NCI-H1930 (cell line): ENCODE data around the gene ZFHX3.

Experiments
- DNase-seq, 2 experiments: peaks; one replicate each; lab custom pipeline; 2025; lab: John Stamatoyannopoulos, UW

The ZFHX3 gene

DNA sequence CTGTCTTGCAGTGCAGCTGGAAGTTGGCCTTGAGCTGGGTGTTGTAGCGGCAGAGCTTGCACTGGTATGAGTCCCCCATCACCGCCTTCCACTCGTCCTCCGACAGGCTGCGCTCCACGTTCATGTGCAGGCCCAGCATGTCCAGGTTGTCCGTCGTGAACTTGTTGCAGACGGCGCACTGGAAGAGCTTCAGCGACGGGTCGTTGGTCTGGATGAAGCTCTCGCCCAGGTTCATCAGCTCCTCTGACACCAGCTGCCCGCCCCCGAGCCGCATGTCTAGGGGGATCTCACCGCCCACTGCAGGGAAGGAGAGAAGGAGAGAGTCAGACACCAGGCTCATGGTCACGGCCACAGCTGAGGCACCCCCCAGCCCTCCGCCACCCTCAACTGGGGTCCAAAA, 97.3 kb downstream of the ZFHX3 start:
- DNase-seq, result no peak

DNA sequence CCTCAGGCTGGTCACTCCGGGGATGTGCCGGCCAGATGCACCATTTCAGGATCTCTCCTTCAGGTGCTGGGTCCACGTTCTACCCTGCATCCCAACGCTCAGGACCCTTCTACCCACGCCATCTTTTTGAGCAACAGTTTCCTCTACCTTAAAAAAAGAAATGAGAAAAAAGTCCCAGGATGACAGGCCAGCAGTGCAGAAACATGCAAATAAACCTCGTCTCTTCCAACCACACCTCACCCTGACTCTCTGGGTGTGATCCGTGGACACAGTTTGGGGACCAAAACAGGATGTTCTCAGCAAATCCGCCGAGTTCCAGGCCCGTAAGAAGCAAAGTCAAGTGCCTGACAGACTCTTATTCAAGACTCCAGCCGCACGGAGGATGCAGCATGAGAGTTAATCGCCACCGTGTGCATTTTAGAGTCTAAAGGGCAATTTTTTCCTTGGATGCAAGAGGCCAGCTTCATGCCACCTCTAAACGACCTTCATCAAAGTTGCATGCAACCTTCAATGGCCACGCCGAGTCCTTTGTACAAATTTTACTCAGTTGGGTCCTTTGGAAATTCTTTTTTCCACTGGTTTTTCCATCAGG, 99.6 kb downstream of the ZFHX3 start:
- DNase-seq, result no peak

DNA sequence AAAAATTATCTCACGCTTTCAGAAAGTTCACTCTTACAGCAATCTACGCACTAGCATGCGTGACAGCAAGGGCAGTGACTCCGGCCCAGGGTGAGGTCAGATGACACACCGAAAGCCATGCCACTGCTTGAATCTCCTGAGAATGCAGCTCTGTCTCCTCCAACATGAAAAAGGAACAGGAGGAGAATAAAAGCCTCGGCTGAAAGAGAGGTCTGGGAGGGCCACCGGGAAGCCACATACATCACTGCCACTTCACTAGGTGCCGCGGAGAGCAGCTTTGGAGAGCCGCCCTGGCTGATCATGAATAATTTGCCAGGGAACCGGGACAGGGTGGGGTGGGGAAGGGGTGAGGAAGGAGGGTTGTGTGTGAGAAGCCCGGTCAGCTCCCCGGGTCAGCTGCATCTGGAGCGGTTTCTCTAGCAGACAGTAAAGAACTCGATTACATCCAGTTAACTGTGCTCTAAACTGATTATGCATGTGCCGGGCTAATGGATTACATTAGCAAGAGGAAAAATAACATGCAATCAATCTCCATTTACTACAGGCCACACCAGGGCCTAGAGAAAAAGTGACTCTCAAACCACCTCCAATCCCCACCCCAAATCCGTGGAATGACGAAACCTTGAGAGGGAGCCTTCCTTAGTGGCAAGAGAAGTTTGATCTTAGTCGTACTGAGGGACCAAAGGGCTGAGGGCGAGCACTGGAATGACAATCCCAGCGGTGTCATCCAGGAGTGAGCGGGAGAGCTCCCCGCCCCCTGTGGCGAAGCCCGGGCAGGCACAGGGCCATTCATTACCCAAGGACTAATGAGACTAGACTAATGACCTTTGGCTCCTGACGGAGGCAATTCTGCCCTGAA, 100.3 kb downstream of the ZFHX3 start:
- DNase-seq, result no peak

DNA sequence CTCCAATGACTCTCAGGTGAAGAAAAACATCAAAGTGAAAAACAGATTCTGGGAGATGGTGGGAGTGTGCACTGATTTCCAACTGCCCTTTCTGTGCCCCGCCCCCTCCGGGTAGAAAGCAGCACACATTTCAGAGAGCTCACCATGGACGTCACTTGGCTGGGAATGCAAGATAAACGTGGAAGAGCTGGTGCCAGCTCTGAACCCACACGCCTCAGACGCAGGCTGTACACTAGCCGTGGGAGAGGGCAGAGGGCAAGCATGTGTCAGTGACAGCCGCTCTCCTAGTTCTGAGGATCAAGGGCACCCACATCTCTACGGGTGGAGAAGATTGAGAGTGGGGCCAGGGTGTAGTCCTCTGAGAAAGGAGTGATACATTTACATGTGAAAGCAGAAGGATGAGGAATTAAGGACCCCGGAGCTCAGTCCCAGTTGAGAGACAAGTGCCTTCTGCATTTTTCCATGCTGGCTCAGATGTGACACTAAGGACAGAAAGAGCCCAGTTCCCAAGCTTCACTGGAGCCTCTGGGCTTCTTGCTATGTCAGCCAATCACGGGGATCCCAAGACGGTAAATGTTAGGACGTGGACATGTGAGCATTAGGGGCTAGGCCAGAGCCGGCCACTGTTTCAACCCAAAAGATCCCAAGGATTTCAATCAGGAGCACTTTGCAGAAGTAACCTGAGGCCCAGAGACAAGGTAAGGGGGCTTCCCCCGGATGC, 101.3 kb downstream of the ZFHX3 start:
- no peak for DNase-seq

DNA sequence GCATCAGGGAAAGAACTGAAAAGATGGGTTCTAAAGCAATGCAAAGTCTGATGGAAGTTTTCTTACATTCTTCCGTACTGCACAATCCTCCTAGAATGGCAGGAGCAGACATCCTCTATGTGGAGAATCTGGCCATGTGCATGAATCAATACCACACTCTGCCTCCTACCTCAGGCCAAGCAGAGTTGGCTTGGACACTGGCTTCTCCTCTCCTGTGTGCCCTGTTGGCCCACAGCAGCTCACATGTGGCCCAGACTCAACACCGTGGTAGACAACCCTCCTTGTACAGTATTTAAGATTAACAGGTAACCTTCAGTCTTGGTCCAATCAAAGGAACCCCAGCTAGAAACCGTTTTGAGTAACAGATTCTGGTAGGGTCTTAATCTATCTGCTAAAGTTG, 101.9 kb downstream of the ZFHX3 start:
- DNase-seq, result no peak

DNA sequence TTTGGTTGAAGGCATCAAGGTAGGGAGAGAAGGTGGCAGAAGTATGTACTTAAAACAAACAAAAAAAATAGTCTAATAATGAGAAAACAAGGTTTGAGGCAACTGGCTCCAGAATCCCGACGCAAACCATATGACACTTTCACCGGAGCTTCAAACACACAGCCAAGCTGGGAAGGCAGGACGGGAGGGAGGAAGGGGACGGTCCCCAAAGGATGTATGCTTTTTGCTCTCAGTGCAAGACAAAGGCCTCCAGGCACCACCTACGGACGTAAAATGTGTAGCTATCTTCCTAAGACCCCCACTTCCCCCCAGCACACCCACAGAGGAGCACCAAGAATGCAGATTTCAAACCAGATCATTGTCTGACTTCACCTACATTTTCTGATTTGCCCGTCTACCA, 102.3 kb downstream of the ZFHX3 start:
- DNase-seq, result no peak

DNA sequence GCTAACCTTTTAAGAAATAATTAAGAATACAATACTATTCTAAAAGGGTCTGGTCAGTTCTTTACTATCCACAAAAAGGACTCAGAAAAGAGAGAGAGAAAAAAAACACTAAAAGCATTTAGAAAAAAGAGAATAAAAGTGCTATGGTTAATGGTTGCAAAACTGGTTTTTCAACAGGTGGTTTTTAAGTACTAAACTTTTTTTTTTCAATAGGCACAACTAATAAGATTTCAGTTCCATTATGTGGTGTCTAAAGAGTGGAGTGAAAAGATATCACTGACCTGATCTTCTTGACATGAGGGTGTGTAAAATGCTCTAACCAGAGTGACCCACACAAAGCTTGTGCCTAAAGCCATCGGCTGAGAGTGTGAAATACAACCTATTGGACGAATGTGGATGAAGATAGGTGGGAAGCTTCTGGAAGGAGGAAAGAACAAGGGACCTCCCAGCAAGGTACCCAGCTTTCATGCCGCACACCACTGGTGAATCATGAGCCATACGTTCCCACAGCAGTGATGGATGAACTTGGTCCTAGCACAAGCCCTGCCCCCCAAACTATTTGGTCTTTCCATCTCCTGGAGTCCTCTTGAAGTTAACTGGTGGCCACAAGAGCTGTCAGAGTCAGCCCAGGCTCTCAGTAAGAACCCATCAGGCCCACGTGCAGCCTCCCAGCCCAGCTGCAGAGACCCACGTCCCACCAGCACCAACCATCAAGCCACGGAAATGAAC, 103.0 kb downstream of the ZFHX3 start:
- DNase-seq, result no peak

DNA sequence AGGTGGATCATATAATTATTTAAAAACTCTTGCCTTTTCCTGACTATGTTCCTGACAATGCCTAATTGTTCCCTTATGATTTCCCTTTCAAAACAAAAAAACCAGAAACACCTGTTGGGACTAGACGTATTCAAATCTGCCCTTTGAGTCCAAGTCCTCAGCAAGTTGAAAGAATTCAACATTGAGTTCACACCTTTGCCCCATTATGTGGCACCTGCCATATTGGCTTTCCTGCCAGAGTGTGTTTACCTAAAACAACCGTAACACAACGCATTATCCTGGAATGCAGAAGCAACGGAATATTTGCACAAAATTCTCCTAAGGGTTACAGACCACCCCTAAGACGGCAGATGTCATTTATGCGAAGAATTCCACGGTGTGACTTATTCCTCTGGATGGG, 105.9 kb downstream of the ZFHX3 start:
- no peak for DNase-seq

DNA sequence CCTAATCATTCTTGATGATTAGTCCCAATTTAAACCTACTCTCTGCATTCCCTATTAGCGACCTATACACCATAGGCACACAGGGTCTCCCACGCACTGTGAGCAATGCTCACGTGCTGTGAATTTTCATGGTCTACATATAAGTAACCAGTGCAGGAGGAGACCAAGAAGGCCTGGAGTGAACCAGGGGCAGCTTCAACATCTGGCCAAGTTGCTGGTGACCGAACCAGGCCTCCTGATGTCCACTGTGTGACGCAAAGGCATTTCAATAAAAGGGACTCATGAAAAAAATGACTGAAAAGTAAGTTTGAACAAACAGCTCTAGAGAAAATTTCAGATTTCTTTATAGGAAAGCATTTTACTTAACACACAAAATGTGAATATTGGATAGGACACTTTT, 107.0 kb downstream of the ZFHX3 start:
- DNase-seq, result no peak

DNA sequence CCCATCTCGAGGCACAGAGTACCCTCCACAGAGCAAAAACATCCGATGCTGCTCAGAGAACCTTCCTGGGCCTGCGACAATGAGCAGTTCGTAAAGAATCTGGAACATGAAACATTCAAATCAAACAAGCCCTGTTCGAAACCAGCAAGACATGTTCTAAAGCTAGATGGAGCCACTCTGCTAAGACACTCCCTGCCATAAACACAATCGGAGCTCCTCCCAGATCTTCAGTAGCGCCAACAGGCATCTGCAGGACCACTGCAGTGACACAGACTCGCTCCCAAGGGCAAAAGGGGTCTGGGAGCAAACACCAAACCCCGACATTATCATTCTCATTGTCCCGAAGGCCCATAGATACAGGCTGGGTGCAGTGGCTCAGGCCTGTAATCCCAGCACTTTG, 108.7 kb downstream of the ZFHX3 start:
- DNase-seq, result no peak

DNA sequence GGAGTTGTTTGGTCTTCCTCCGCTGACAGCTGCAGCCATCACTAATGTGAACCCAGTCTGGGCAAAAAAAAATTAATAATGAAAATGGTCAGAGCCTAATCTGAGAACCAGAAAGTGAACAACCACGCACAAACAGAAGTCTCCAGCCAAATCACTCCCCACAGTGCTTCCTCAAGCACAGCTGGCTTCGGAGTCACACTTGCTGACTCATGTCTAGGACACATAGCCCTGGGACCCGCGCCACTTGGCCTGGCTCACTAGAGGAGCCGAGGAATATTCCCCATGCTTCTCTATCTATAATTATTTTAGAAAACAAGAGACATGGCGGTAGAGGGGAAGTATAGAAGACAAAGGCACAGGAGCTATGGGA, 109.1 kb downstream of the ZFHX3 start:
- no peak for DNase-seq

DNA sequence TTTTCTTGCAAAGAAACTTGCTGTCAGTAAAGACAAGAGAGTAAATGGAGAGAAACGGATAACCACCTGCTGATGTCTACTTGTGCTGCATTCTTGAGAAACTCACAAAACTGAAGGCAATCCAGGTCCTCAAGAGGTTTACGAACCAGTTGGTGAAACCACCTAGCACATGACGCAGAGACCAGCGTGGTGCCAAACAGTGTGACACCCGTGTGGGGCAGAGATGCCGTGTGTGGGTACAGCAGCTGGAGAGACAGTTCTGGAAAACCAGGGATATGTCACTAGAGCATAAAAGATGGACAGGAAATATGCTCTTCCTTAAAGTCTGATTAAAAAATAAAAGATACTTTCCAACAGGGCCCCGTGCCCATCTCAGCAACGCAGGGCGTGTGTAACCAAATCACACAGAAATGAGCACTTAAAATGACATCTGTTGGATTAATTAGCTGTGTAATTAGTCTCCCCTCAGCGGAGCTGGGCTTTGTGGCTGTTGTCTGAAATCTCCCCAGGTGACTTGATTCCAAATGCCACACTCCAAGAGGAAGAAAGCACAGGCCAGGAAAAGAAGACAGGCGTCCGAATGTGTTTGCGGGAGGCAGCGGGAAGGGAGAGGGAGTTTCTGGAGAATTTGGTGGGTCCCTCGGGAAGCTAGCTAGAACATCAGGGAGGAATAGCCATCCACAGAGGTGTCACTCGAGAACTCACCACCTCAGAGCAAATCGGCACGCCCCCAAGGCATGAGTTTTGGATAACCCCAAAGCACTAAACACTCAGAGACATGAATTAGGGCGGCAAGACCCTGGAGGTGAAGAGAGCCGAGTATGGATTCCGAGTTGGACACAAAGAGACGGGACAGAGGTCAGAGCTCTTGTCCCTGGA, 109.8 kb downstream of the ZFHX3 start:
- DNase-seq, result no peak

DNA sequence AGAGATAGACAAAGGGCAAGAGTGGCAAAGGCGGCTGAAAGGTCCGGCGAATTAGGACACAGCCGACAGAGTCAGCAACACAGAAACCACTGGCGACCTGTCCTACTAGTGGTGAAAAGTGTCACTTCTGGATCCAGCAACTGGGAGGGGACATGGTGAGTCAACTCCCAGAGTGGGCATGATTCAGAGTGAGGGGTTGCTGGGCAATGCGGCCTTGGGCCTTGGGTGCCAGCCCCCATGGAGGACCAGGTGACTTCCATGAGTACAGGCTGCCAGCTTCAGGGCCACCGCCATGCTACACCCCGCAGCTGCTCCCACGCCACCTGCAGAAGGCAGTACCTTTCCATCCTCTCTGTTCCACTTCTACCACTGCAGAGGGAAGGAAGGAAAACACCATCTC, 110.6 kb downstream of the ZFHX3 start:
- no peak for DNase-seq

DNA sequence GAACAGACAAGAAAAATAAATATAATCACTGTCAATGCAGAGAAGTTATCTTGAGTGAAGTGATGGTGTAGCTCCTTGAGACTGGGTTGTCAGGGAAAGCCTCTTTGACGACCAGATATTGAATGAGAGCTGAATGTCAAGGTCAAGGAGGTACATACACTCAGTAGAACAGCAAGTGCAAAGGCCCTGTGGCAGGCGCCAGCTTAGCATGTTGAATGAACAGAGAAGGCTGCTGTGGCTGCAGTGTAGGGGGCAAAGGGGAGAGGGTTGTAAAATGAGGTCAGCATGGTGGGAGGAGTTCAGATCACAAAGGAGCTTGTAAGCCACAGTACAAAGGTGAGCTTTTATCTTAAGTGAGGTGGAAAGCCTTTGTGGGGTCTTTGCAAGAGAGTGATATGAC, 111.5 kb downstream of the ZFHX3 start:
- no peak for DNase-seq

DNA sequence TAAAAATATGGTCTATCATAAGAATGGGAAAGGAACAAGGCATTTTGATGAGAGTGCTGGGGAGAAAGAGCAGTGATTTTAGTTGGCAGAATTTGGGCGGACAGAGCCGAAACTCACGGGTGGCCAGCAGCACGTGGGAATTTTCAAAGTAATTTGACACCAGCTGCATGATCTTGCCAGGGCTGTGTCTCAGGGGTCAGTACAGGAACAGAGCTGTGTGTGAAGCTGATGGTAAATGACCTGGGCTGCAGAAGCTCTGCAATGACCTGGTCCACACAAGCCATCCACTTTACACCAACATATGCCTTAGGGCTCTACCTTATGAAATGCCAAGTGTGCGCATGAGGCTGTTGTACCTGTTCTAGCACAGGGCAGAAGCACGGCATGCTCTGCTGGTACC, 112.0 kb downstream of the ZFHX3 start:
- no peak for DNase-seq

DNA sequence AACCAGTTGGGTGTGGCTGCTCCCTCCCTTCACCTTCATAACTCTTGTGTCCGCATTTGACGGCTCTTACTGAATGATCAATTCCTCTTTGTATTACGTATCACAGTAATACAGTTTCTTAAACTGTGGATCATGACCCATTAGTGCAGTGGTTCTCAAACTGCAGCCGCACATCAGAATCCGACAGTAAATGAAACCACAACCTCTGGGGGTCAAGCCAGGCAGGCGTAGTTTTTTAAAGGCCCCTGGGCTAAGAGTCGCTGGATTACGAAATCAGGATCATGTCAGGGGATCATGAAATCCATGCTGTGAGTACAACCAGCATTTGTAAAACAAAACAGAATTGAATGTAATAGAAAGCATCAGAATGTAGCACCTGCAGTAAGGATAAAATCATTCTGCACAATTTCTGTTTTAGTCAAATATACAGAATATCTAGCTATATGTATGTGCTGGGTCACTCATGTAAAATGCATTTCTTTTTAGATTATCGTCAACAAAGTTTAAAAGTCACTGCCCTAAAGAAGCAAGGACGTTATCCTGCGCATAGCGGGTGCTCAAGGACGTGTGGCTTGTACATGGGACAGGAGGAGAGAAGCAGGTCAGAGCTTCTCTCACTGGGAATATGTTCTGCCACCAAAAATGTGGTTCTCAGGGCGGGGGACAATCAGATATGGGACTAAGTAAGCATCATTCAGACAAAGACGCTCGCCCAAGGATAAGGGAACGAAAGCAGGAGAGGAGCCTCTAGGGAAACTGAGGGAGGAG, 113.1 kb downstream of the ZFHX3 start:
- DNase-seq, result no peak

DNA sequence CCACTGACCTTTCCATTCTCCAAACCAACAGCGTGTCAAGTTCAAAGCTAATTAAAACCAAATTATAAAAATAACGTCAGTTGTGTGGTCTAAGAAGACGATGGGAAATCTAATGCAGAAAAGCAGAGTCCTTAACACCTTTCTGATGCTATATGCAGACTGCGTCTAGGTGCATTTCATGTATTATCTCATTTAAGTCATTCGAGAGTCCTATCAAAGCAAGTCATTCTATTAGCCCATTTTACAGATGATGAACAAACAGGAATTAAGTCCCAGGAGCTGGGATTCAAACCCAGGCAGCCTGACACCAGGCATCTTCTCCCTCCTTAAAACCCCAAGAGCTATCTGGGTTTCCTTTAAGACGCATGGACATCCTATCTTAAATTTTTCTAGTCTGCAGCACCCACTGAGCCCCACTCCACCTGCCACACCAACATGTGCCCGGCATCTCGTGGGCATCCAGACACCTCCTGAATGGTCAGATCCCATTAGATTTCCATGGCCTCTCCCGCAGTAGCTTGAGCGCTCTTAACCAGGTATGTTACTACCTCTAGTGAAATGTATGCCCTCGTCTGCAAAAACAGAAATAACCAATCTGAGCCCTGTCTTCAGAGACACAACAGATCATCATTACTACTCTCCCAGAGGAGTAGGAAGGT, 115.1 kb downstream of the ZFHX3 start:
- DNase-seq, result no peak

DNA sequence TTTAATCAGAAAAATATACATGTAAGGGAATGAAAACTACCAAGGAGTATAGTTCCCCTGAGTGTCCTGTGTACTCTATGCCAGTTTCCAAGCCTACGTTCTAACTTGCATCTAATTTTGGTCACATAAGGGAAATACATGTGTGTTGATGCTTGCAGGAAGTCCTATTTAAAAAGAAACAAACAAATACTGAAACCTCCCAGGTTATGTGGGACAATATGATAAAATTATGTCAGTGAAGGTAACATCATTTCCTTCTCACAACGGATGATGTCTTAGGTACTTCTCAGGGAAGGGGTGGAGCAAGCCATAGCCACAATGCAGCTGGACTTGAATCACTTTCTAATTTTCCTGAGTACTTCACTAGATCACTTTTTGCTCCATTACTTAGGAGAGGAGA, 115.9 kb downstream of the ZFHX3 start:
- no peak for DNase-seq

DNA sequence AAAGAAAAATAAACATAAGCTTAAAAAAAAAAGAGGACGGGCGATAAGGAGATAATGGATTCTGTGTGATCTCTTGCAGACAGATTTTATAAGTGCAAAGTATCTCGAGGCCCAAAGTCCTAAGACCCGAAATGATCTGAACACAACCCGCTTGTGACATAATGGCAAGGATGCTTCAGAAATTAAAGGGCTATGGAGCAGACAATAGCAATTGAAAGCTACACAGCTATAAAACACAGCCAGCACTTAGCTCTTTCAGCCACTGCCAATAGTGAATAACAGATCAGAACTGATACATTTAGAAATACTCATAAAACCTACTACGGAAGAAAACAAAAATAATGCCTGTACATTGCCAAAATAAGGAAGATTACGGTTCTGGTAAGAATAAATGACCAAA, 117.5 kb downstream of the ZFHX3 start:
- DNase-seq, result no peak
